ENCODE measurements around the gene ADCY7.

Gene ADCY7

DNA sequence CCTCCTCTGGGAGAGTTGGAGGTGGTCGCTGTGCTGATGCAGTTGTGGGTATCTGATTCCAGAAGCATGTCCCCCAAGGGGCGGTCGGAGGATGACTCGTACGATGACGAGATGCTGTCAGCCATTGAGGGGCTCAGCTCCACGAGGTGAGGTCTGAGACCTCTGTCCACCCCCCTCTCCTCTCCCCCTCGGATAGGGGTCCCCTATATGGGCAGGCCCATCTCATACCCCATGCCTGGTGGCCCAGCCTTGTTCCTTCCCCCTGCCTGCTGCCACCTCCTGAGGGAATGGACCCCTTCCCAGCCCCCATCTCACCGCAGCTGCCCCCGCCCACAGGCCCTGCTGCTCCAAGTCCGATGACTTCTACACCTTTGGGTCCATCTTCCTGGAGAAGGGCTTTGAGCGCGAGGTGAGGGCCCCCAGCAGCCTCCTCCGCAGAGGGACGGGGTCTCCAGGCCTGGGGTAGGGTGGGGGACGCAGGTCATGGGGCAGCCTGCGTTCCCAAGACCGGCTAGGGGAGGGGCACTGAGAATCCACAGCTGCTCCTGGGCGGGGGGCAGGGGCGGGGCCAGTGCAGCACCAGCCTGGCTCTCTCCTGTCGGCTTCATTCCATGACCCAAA, 39.2 kb downstream of the ADCY7 start:
- no peaks in the 10 kb centered on the region for H3K27me3 ChIP-seq (ENCODE audit: insufficient read depth, low read length)
- H3K9me3 ChIP-seq (ENCODE audit: insufficient read depth, low read depth, low read length), result no peaks in the 10 kb centered on the region
- H3K4me3 ChIP-seq (ENCODE audit: low read length), result no peak overlapping the region
- no peak overlapping the region for H3K9ac ChIP-seq (ENCODE audit: low read depth, low read length)
- H3K4me1 ChIP-seq (ENCODE audit: insufficient read depth, low read length), result no peaks in the 10 kb centered on the region
- H3K36me3 ChIP-seq (ENCODE audit: insufficient read depth, low read depth, low read length), result no peaks in the 10 kb centered on the region
- no peak overlapping the region for H3K27ac ChIP-seq (ENCODE audit: low read length)

DNA sequence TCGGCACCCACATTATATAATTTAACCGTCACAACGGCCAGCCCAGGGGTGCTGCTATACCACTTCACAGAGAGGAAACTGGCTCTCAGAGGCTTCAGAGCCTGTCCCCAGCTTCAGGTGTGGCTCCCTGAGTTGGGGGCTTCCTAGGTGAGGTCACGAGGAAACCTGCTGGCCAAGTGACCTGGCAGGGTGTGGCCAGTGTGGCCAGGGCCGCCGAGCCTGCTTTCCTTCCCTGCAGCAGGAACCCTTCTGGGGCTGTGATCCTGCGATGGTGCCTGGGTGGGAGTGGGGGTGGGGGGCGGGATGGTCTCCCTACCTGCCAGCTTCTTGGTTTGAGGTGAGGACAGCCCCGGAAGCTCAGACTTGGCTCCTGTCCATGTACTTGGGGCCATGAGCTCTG, 39.9 kb downstream of the ADCY7 start:
- H3K4me3 ChIP-seq (ENCODE audit: low read length), result no peak overlapping the region

DNA sequence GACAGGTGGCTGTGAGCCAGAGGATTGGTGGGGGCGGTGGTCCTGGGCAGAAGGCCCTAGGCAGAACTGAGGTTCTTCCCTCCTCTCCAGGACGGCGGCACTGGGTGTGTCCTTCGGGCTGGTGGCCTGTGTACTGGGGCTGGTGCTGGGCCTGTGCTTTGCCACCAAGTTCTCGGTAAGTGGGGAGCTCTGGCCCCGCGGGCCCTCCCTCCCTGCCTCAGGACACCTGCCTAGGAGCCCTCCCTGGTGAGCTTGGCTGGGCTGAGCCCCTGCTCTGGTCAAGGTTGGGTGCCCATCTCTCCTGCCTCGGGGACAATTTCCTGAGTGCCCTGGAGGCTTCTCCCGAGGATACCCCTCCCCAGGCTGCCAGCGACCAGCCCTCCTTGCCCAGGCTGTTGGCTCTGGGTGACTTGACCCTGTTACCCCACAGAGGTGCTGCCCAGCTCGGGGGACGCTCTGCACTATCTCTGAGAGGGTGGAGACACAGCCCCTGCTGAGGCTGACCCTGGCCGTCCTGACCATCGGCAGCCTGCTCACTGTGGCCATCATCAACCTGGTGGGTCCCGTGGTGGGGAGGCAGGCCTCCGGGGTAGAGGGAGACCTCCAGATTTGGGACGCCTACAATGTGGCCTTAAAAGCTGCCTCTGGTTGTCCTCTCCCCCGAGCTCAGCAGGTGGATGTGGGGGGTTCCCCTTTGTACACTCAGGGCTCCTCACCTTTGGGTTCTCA, 42.0 kb downstream of the ADCY7 start:
- H3K9ac ChIP-seq (ENCODE audit: low read depth, low read length), result no peak overlapping the region
- no peaks in the 10 kb centered on the region for H3K9me3 ChIP-seq (ENCODE audit: insufficient read depth, low read depth, low read length)
- H3K36me3 ChIP-seq (ENCODE audit: insufficient read depth, low read depth, low read length), result peaks cover 6% of the 10 kb centered on the region; the same call in 1 of the 2 replicates
- no peaks in the 10 kb centered on the region for H3K27me3 ChIP-seq (ENCODE audit: insufficient read depth, low read length)
- H3K27ac ChIP-seq (ENCODE audit: low read length), result no peak overlapping the region
- H3K4me3 ChIP-seq (ENCODE audit: low read length), result no peak overlapping the region
- no peaks in the 10 kb centered on the region for H3K4me1 ChIP-seq (ENCODE audit: insufficient read depth, low read length)

More for the DNA sequence above, 39.9 kb downstream of the ADCY7 start:
- Histone ChIP-seq H3K9me3 (ENCODE audit: insufficient read depth, low read depth, low read length) (no peaks in the 10 kb centered on the region), H3K9ac (ENCODE audit: low read depth, low read length) (no peak overlapping the region), H3K27ac (ENCODE audit: low read length) (no peak overlapping the region), H3K4me1 (ENCODE audit: insufficient read depth, low read length) (no peaks in the 10 kb centered on the region), H3K36me3 (ENCODE audit: insufficient read depth, low read depth, low read length) (no peaks in the 10 kb centered on the region), H3K27me3 (ENCODE audit: insufficient read depth, low read length) (no peaks in the 10 kb centered on the region)

DNA sequence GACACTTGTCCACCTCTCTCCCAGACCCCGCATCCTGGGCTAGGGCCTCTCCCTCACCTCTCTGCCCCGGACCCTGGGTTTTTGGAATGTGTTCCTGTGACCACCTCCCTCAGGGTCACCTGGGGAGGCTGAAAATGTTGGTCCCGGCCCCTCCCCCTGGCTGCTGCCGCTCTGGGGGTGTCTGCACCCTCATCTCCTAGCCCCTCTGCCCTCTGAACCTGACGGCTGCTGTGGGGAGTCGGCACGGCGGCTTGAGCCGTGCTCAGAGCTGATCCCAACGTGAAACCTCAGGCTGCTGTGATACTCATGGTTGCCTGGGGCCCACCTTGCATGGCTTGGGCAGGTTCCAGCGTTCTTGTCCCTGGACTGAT, 42.8 kb downstream of the ADCY7 start:
- Histone ChIP-seq H3K9me3 (ENCODE audit: insufficient read depth, low read depth, low read length) (no peaks in the 10 kb centered on the region), H3K9ac (ENCODE audit: low read depth, low read length) (no peak overlapping the region), H3K27ac (ENCODE audit: low read length) (no peak overlapping the region), H3K36me3 (ENCODE audit: insufficient read depth, low read depth, low read length) (peaks cover 13% of the 10 kb centered on the region), H3K4me3 (ENCODE audit: low read length) (no peak overlapping the region), H3K4me1 (ENCODE audit: insufficient read depth, low read length) (no peaks in the 10 kb centered on the region), H3K27me3 (ENCODE audit: insufficient read depth, low read length) (no peaks in the 10 kb centered on the region)

DNA sequence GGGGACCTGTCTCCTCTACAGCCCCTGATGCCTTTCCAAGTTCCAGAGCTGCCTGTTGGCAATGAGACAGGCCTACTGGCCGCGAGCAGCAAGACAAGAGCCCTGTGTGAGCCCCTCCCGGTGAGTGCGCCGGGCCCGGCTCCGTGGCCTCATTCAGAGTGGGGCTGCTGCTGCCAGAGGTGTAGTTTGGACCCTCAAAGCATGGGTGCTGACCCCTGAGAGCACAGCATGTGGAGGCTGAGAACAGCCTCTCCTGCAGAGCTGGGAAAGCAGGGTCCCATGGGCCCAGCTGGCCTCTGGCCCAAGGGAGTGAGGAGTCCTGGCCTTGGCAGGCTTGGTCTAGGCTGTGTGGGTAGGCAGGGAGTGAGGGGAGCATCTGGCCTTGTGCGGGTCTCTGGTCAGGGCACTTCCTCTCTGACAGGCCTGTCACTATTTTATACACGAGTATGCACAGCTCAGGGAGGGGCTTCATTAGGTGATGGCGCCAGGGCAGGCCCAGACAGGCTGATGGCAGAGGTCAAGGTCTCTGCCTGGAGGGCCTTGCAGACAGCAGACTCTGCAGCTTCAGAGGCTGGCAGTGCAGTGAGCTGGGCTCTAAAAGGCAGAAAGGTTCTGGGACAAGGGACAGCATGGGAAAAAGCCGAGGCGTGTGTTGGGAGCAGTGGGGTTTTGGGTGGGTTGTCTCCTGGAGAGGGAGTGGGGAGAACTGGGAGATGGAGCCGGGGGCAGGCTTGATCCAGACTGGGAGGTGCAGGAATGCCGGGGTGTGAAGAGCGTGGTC, 43.4 kb downstream of the ADCY7 start:
- no peak overlapping the region for H3K9ac ChIP-seq (ENCODE audit: low read depth, low read length)
- no peaks in the 10 kb centered on the region for H3K4me1 ChIP-seq (ENCODE audit: insufficient read depth, low read length)
- peaks cover 19% of the 10 kb centered on the region for H3K36me3 ChIP-seq (ENCODE audit: insufficient read depth, low read depth, low read length)
- no peak overlapping the region for H3K4me3 ChIP-seq (ENCODE audit: low read length)
- H3K27ac ChIP-seq (ENCODE audit: low read length), result no peak overlapping the region
- H3K9me3 ChIP-seq (ENCODE audit: insufficient read depth, low read depth, low read length), result no peaks in the 10 kb centered on the region
- H3K27me3 ChIP-seq (ENCODE audit: insufficient read depth, low read length), result no peaks in the 10 kb centered on the region

DNA sequence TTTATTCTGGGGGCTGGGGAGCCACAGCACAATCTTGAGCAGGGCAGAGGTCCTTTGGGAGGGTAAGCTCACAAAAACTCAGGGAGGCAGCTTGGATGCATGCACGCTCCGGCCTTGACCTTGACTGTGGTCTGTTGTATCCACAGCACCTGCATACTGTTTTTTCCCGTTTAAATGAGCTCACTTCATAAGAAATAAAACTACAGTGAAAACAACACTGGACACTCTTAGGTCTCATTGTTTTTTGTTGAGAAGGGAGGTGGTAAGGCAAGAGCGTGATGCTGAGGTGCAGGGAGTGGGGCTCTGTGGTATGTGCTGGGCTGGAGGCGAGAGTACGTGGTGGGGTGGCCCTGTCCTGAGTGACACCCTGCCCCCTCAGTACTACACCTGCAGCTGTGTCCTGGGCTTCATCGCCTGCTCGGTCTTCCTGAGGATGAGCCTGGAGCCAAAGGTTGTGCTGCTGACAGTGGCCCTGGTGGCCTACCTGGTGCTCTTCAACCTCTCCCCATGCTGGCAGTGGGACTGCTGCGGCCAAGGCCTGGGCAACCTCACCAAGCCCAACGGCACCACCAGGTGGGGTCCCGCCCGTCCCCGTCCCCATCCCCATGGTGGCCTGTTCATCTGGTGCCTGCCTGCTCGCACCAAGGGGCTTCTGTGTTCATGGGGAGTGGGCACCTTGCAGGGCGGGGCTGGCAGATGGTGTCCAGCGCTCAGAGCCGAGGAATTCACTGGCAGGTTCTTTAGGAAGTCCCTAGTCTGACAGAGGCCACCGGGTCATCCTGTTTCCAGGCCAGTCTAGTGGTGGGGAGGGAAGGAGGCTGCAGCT, 44.2 kb downstream of the ADCY7 start:
- no peaks in the 10 kb centered on the region for H3K4me1 ChIP-seq (ENCODE audit: insufficient read depth, low read length)
- no peak overlapping the region for H3K4me3 ChIP-seq (ENCODE audit: low read length)
- H3K36me3 ChIP-seq (ENCODE audit: insufficient read depth, low read depth, low read length), result peaks cover 27% of the 10 kb centered on the region

DNA sequence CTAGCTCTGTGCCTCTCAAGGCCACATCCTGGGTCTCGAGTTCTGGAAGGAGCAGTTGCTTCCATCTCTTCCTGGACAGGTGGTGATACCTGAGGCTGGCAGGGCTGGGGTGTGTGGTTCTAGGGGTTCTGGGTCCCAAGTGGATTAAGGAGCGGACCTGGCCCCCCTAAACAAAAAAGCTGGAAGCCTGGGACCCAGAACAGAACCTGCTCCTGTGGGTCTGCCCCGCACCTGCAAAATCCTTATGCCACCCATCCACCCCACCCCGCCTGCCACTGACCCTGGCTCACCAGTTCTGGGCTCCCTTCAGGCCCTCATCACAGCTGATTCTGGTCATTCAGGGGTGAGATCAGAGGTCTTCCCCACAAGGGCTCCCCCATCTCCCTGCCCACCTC, 44.8 kb downstream of the ADCY7 start:
- no peaks in the 10 kb centered on the region for H3K4me1 ChIP-seq (ENCODE audit: insufficient read depth, low read length)
- H3K36me3 ChIP-seq (ENCODE audit: insufficient read depth, low read depth, low read length), result peaks cover 33% of the 10 kb centered on the region
- H3K27me3 ChIP-seq (ENCODE audit: insufficient read depth, low read length), result no peaks in the 10 kb centered on the region
- no peak overlapping the region for H3K9ac ChIP-seq (ENCODE audit: low read depth, low read length)
- H3K9me3 ChIP-seq (ENCODE audit: insufficient read depth, low read depth, low read length), result no peaks in the 10 kb centered on the region
- no peak overlapping the region for H3K4me3 ChIP-seq (ENCODE audit: low read length)
- no peak overlapping the region for H3K27ac ChIP-seq (ENCODE audit: low read length)

More for the DNA sequence above, 44.2 kb downstream of the ADCY7 start:
- Histone ChIP-seq H3K9ac (ENCODE audit: low read depth, low read length) (no peak overlapping the region), H3K9me3 (ENCODE audit: insufficient read depth, low read depth, low read length) (no peaks in the 10 kb centered on the region), H3K27ac (ENCODE audit: low read length) (no peak overlapping the region), H3K27me3 (ENCODE audit: insufficient read depth, low read length) (no peaks in the 10 kb centered on the region)

DNA sequence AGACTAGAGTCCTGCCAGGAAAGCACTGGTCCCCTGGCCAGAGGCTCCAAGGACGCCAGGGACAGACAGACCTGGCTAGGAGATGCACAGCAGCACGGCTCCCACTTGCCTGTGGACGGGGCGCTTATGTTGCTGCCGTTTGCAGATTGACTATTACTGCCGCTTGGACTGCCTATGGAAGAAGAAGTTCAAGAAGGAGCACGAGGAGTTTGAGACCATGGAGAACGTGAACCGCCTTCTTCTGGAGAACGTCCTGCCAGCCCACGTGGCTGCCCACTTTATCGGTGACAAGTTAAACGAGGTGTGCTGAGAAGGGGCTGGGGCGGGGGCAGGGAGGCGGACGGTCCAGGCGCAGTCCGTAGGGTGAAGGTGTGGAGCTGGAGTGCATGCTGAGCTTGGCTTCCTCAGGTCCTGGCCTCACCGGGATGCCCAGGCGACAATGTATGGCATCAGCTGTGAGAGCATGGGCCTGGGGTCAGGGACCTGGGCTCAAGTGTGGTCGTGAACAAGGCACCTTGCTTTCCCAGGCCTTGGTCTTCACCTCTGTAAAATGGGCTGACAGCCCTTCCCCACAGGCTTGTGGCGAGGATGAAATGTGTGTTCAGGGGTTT, 45.6 kb downstream of the ADCY7 start:
- Histone ChIP-seq H3K27ac (ENCODE audit: low read length) (no peak overlapping the region), H3K9ac (ENCODE audit: low read depth, low read length) (no peak overlapping the region), H3K9me3 (ENCODE audit: insufficient read depth, low read depth, low read length) (no peaks in the 10 kb centered on the region), H3K27me3 (ENCODE audit: insufficient read depth, low read length) (no peaks in the 10 kb centered on the region), H3K4me3 (ENCODE audit: low read length) (no peak overlapping the region), H3K4me1 (ENCODE audit: insufficient read depth, low read length) (no peaks in the 10 kb centered on the region), H3K36me3 (ENCODE audit: insufficient read depth, low read depth, low read length) (peaks cover 41% of the 10 kb centered on the region)

DNA sequence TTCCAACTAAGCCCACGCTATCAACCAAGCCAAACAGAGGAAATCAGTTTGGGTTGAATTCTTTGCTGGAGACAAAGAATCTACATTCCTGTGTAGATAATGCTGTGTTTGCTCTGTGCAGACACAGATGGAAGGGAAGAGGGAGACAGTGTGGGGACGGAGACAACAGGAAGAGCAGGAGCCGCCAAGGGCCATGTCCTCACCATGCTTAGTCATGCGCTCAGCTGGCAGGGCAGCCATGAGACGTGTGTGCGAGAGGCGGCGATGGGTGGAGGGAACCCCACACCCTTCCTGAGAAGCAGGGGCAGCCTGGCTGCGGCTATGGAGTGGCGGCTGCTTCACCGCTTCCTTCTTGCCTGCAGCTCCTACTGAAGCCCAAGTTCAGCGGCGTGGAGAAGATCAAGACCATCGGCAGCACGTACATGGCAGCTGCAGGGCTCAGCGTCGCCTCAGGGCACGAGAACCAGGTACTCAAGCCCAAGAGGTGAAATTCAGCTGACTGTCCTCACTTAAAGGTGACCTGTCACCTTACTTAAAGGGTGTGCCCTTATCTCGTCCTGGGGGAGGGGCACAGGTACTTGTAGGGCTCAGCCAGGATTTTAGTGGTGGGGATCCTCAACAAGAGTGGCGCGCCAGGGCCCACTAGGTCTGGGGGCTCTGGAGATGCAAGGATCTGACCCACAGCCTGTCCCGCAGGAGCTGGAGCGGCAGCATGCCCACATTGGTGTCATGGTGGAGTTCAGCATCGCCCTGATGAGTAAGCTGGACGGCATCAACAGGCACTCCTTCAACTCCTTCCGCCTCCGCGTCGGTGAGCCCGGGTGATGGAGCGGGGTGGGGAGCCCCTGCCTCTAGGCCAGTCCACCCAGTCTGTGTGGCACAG, 47.5 kb downstream of the ADCY7 start:
- Histone ChIP-seq H3K9ac (ENCODE audit: low read depth, low read length) (no peak overlapping the region), H3K4me3 (ENCODE audit: low read length) (no peak overlapping the region), H3K27ac (ENCODE audit: low read length) (no peak overlapping the region), H3K36me3 (ENCODE audit: insufficient read depth, low read depth, low read length) (peaks cover 60% of the 10 kb centered on the region), H3K27me3 (ENCODE audit: insufficient read depth, low read length) (no peaks in the 10 kb centered on the region), H3K4me1 (ENCODE audit: insufficient read depth, low read length) (no peaks in the 10 kb centered on the region), H3K9me3 (ENCODE audit: insufficient read depth, low read depth, low read length) (no peaks in the 10 kb centered on the region)

DNA sequence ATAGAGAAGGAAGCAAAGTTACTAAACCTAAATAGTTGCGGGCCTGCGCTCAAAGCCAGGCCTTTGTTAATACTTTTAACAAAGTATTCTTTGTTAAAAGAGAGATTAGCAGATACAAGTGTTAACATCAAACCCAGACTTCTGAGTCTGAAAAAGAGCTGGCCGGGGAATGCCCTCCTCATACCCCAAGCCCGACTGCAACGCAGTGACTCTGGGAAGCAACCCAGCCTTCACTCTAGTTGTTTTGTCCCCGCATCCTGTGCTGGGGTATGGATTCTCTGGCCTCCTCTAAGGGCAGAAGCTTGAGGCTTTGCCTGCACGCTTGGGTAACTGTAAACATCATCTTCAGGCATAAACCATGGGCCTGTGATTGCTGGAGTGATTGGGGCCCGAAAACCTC, 48.3 kb downstream of the ADCY7 start:
- no peaks in the 10 kb centered on the region for H3K27me3 ChIP-seq (ENCODE audit: insufficient read depth, low read length)
- H3K4me1 ChIP-seq (ENCODE audit: insufficient read depth, low read length), result no peaks in the 10 kb centered on the region
- no peak overlapping the region for H3K27ac ChIP-seq (ENCODE audit: low read length)
- H3K36me3 ChIP-seq (ENCODE audit: insufficient read depth, low read depth, low read length), result peaks cover 68% of the 10 kb centered on the region
- no peak overlapping the region for H3K4me3 ChIP-seq (ENCODE audit: low read length)
- no peak overlapping the region for H3K9ac ChIP-seq (ENCODE audit: low read depth, low read length)
- no peaks in the 10 kb centered on the region for H3K9me3 ChIP-seq (ENCODE audit: insufficient read depth, low read depth, low read length)

All from iPS-20b (cell line).